T-helper 1 cell (primary cell): Measurements from ENCODE around the gene HHIPL1.

Experiments
- DNase-seq, 5 donors: peaks; one replicate each; pipeline ENCODE4 v3.0.0-alpha.2; 2012 to 2020

HHIPL1 gene

GRCh38 chr14:99677231-99678140, 32.6 kb downstream of the HHIPL1 start:
- DNase-seq = no peak

GRCh38 chr14:99678198-99678597, 33.3 kb downstream of the HHIPL1 start:
- DNase-seq = no peak

GRCh38 chr14:99679111-99679510, 34.2 kb downstream of the HHIPL1 start:
- DNase-seq = no peak

- no peak for DNase-seq
Observed at GRCh38 chr14:99679543-99679942, 34.6 kb downstream of the HHIPL1 start.

- DNase-seq = no peak
Observed at GRCh38 chr14:99679996-99680395, 35.1 kb downstream of the HHIPL1 start.

GRCh38 chr14:99681101-99681831, 36.3 kb downstream of the HHIPL1 start:
- DNase-seq = no peak

- no peak for DNase-seq
Observed at GRCh38 chr14:99681832-99682148, 36.9 kb downstream of the HHIPL1 start.

- peak; percentile 66 to 79 (median 75) for DNase-seq
Observed at GRCh38 chr14:99682809-99683618, 38.1 kb downstream of the HHIPL1 start.

GRCh38 chr14:99683619-99684409, 38.9 kb downstream of the HHIPL1 start, which contains the start of gene CYP46A1:
TSS of gene CYP46A1 (plus strand) at chr14:99684298. CDS start at chr14:99684418, 120 bp downstream.
- peak; percentile 100 for DNase-seq

GRCh38 chr14:99684410-99684934, 39.5 kb downstream of the HHIPL1 start:
- DNase-seq = peak in 1 of 5 donors; percentile 8

- no peak for DNase-seq
Observed at GRCh38 chr14:99685151-99685591, 40.2 kb downstream of the HHIPL1 start.

- DNase-seq = no peak
Observed at GRCh38 chr14:99685596-99685995, 40.7 kb downstream of the HHIPL1 start.

GRCh38 chr14:99686557-99687283, 41.8 kb downstream of the HHIPL1 start:
- DNase-seq = no peak

- DNase-seq = peak in 2 of 5 donors; percentile 17 to 30
Observed at GRCh38 chr14:99687284-99688209, 42.6 kb downstream of the HHIPL1 start.

GRCh38 chr14:99688210-99688581, 43.3 kb downstream of the HHIPL1 start:
- no peak for DNase-seq

GRCh38 chr14:99688629-99689028, 43.7 kb downstream of the HHIPL1 start:
- no peak for DNase-seq

- DNase-seq = no peak
Observed at GRCh38 chr14:99689266-99690236, 44.6 kb downstream of the HHIPL1 start.

GRCh38 chr14:99690636-99691035, 45.7 kb downstream of the HHIPL1 start:
- DNase-seq = no peak
